PC-9 (cell line): ENCODE measurements around the gene CAPN1. TPM values are rescaled to one million over a fixed set of nuclear protein-coding genes. Genes with fewer than 3 reads are reported as not detected.

ENCODE experiments used
- BruUV-seq: library from RNA; stranded (reverse); fragments of 400-500 nt; replicated peaks from 2 replicates; lab custom pipeline; 2021; lab: Mats Ljungman, UMichigan
- CTCF ChIA-PET: fragments of 300-600 bp; sonication (Branson Sonifier 250); formaldehyde crosslinking; loops from one replicate; lab custom pipeline; 2022; ENCODE audit warnings: antibody characterized with exemption; lab: Charles Lee
- POLR2A ChIA-PET: fragments of 300-600 bp; sonication (Branson Sonifier 250); formaldehyde crosslinking; loops from one replicate; lab custom pipeline; 2022; ENCODE audit warnings: antibody characterized with exemption; ENCODE audit not compliant: unreplicated experiment; lab: Charles Lee
- DNase-seq, 2 experiments: peaks; one replicate each; pipeline versions ENCODE4 v3.0.0 to v3.0.0-alpha.2; 2015 to 2022; ENCODE audit warnings: mixed read lengths in 1 of 2
- H2AFZ ChIP-seq: fragments of 200-600 bp; sonication (generic); 2 replicates; pipeline ENCODE4 v1.8.1; 2017; ENCODE audit warnings: antibody characterized with exemption
- H3F3A ChIP-seq: fragments of 200-600 bp; sonication (generic); 2 replicates; pipeline ENCODE4 v1.8.1; 2017; ENCODE audit warnings: antibody characterized with exemption, mild to moderate bottlenecking, low read depth; ENCODE audit not compliant: insufficient read depth
- H3K27ac ChIP-seq: fragments of 200-600 bp; sonication (generic); 2 replicates; pipeline ENCODE4 v1.6.1; 2016; ENCODE audit warnings: mixed run types
- H3K27me3 ChIP-seq: fragments of 200-600 bp; sonication (generic); 2 replicates; pipeline ENCODE4 v1.6.1; 2016; ENCODE audit warnings: low read depth, mixed run types; ENCODE audit not compliant: insufficient read depth
- H3K36me3 ChIP-seq: fragments of 200-600 bp; sonication (generic); 2 replicates; pipeline ENCODE4 v1.6.1; 2016; ENCODE audit warnings: low read depth, mixed run types
- H3K4me1 ChIP-seq: fragments of 200-600 bp; sonication (generic); replicated peaks from 2 replicates; pipeline ENCODE4 v1.6.1; 2016; ENCODE audit warnings: mixed run types; ENCODE audit not compliant: insufficient read depth
- H3K4me2 ChIP-seq: fragments of 200-600 bp; sonication (generic); 2 replicates; pipeline ENCODE4 v1.6.1; 2017; ENCODE audit warnings: mixed run types
- H3K4me3 ChIP-seq: fragments of 200-600 bp; sonication (generic); 2 replicates; pipeline ENCODE4 v1.6.1; 2016; ENCODE audit warnings: mixed run types
- H3K79me2 ChIP-seq: fragments of 200-600 bp; sonication (generic); 2 replicates; pipeline ENCODE4 v1.6.1; 2017; ENCODE audit warnings: low read depth, mixed run types
- H3K9me2 ChIP-seq: fragments of 200-600 bp; sonication (generic); 2 replicates; pipeline ENCODE4 v1.8.1; 2017; ENCODE audit warnings: mild to moderate bottlenecking; ENCODE audit not compliant: insufficient read depth
- H3K9me3 ChIP-seq: fragments of 200-600 bp; sonication (generic); 2 replicates; pipeline ENCODE4 v1.8.1; 2016; ENCODE audit warnings: low read depth; ENCODE audit not compliant: insufficient read depth
- H4K20me1 ChIP-seq: fragments of 200-600 bp; sonication (generic); 2 replicates; pipeline ENCODE4 v1.8.1; 2017; ENCODE audit not compliant: insufficient read depth
- CTCF ChIP-seq: fragments of 200-600 bp; sonication (generic); conservative IDR thresholded peaks from 2 replicates; pipeline ENCODE4 v1.6.1; 2017; ENCODE audit warnings: mixed run types, antibody characterized with exemption, mild to moderate bottlenecking, moderate library complexity
- EZH2 ChIP-seq: fragments of 200-600 bp; sonication (generic); IDR thresholded peaks from 2 replicates; pipeline ENCODE4 v1.8.0; 2017; ENCODE audit warnings: antibody characterized with exemption, low read depth
- intact Hi-C: fragments of 100-400 bp; cut with micrococcal nuclease; formaldehyde crosslinking; loops from one replicate; pipeline ENCODE4 v1.10.0; 2022; ENCODE audit not compliant: unreplicated experiment
- total RNA-seq: library from RNA; stranded (reverse); gene quantifications from 2 replicates; pipeline ENCODE4 v1.2.3, GENCODE V29; 2021

The CAPN1 gene
- total RNA-seq, 1 experiment from 2014 or later, result 559 TPM

DNA sequence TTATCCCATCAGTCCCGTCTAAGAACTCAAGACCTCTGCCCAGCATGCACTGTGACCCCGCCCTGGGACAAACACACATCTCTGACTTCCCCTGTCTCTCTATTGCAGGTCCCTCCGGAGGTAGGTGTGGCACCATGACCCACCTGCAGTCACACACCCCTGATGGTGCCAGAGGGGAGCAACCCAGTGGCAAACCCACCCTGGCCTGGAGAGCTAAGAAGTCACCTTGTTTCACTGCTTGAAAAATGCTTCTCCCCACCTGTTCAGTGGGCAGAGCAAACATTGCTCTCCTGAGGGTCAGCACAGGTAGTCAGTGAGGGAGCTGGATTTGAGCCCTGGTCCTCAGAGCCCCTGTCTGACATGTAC is 23.9 kb downstream of the CAPN1 start:
- H3K36me3 ChIP-seq, result peaks cover 23% of the 10 kb centered on the region
- POLR2A ChIA-PET, result interaction anchor here (0.6 kb wide), 1 partner anchor 62 kb away, joined by 10 read pairs; no protein-coding TSS in a partner anchor
- intact Hi-C loops, result no loop called here

GRCh38 chr11:65206441-65206841 is 24.7 kb downstream of the CAPN1 start:
- ChIA-PET POLR2A (no interaction called here), CTCF (no interaction called here)
- Histone ChIP-seq H3K4me3 (no peak overlapping the region), H3K27ac (peak overlapping the region; percentile 72), H3F3A (peaks cover 65% of the 10 kb centered on the region), H3K79me2 (peaks cover 14% of the 10 kb centered on the region), H2AFZ (no peak overlapping the region), H3K4me1 (peaks cover 72% of the 10 kb centered on the region), H3K27me3 (no peaks in the 10 kb centered on the region), H3K4me2 (peak overlapping the region; percentile 74), H4K20me1 (no peaks in the 10 kb centered on the region), H3K9me3 (no peaks in the 10 kb centered on the region), H3K36me3 (peaks cover 25% of the 10 kb centered on the region), H3K9me2 (no peaks in the 10 kb centered on the region)
- intact Hi-C loops, result no loop called here
- TF ChIP-seq CTCF, result no peak
- TF ChIP-seq EZH2, result no peak
- DNase-seq, result no peak
- no TSS peak for BruUV-seq

More for the DNA sequence above, 23.9 kb downstream of the CAPN1 start:
- no TSS peak for BruUV-seq
- Histone ChIP-seq H3K27ac (peak overlapping the region; percentile 72), H3K9me2 (no peaks in the 10 kb centered on the region), H3K4me3 (no peak overlapping the region), H3K4me1 (peaks cover 70% of the 10 kb centered on the region), H2AFZ (no peak overlapping the region), H3F3A (peaks cover 71% of the 10 kb centered on the region), H4K20me1 (no peaks in the 10 kb centered on the region), H3K27me3 (no peaks in the 10 kb centered on the region), H3K79me2 (peaks cover 10% of the 10 kb centered on the region), H3K4me2 (peak overlapping the region; percentile 74; the same call in 1 of the 2 replicates), H3K9me3 (no peaks in the 10 kb centered on the region)
- CTCF ChIA-PET, result interaction anchor here (0.8 kb wide), 1 partner anchor 9 kb away, joined by 3 read pairs; no protein-coding TSS in a partner anchor
- DNase-seq, result no peak
- TF ChIP-seq CTCF, result no peak
- TF ChIP-seq EZH2, result no peak

GRCh38 chr11:65206901-65207300 is 25.2 kb downstream of the CAPN1 start:
- ChIA-PET POLR2A (interaction anchor here (0.7 kb wide), 1 partner anchor 13 kb away, joined by 4 read pairs; no protein-coding TSS in a partner anchor), CTCF (no interaction called here)
- Histone ChIP-seq H3K9me2 (no peaks in the 10 kb centered on the region), H3K27ac (peak overlapping the region; percentile 72), H3K4me2 (peak overlapping the region; percentile 74), H2AFZ (no peak overlapping the region), H3K9me3 (no peaks in the 10 kb centered on the region), H3K79me2 (peaks cover 19% of the 10 kb centered on the region), H3F3A (peaks cover 69% of the 10 kb centered on the region), H3K27me3 (no peaks in the 10 kb centered on the region), H3K36me3 (peaks cover 28% of the 10 kb centered on the region), H3K4me1 (peaks cover 76% of the 10 kb centered on the region), H3K4me3 (no peak overlapping the region), H4K20me1 (no peaks in the 10 kb centered on the region)
- BruUV-seq, result no TSS peak
- intact Hi-C loops, result no loop called here
- DNase-seq, result peak in 1 of 2 experiments; percentile 90
- TF ChIP-seq CTCF (no peak), EZH2 (no peak)
